H1 (cell line): Measurements from ENCODE around the gene LYZ. TPM values are rescaled to one million over a fixed set of nuclear protein-coding genes. Genes with fewer than 3 reads are reported as not detected.

Experiments used
- CTCF ChIA-PET: fragments of 300-600 bp; sonication (Branson Sonifier 250); formaldehyde crosslinking; loops from one replicate; lab custom pipeline; 2021; ENCODE audit not compliant: partially characterized antibody; lab: Charles Lee
- POLR2A ChIA-PET: fragments of 300-600 bp; sonication (Branson Sonifier 250); formaldehyde crosslinking; loops from one replicate; lab custom pipeline; 2021; ENCODE audit warnings: inconsistent platforms; ENCODE audit not compliant: partially characterized antibody; lab: Charles Lee
- DNase-seq, 2 experiments: peaks; one replicate each; pipeline versions ENCODE4 v3.0.0 to v3.0.0-alpha.2; 2010 to 2022; ENCODE audit warnings: low spot score in 2 of 2, low read depth in 1 of 2, mixed read lengths in 1 of 2
- FAIRE-seq: peaks from 2 replicates; lab custom pipeline; 2011; peaks lifted over from hg19 to GRCh38; lab: Jason Lieb, UNC
- H2AFZ ChIP-seq: 2 replicates; pipeline ENCODE4 v1.8.1; 2012; ENCODE audit warnings: low read length, inconsistent platforms
- H2AK5ac ChIP-seq: 2 replicates; pipeline ENCODE4 v1.6.1; 2013; ENCODE audit warnings: low read depth, low read length
- H2BK120ac ChIP-seq: replicated peaks from 2 replicates; pipeline ENCODE3; 2013; ENCODE audit warnings: low read depth, low read length, inconsistent platforms
- H2BK12ac ChIP-seq: 2 replicates; pipeline ENCODE4 v1.6.1; 2013; ENCODE audit warnings: low read depth, low read length
- H2BK15ac ChIP-seq: 2 replicates; pipeline ENCODE4 v1.6.1; 2013; ENCODE audit warnings: low read length
- H2BK20ac ChIP-seq: 2 replicates; pipeline ENCODE4 v1.6.1; 2013; ENCODE audit warnings: low read length
- H2BK5ac ChIP-seq: 2 replicates; pipeline ENCODE4 v1.6.1; 2013; ENCODE audit warnings: low read depth, low read length
- H3K14ac ChIP-seq: 2 replicates; pipeline ENCODE4 v1.6.1; 2013; ENCODE audit warnings: inconsistent platforms; ENCODE audit not compliant: insufficient read length
- H3K18ac ChIP-seq: 2 replicates; pipeline ENCODE4 v1.6.1; 2013; ENCODE audit warnings: low read length; ENCODE audit errors: extremely low read depth
- H3K23ac ChIP-seq: 2 replicates; pipeline ENCODE4 v1.6.1; 2013; ENCODE audit warnings: inconsistent platforms; ENCODE audit not compliant: insufficient read length
- H3K23me2 ChIP-seq: 2 replicates; pipeline ENCODE4 v1.6.1; 2013; ENCODE audit warnings: low read depth, low read length
- H3K27ac ChIP-seq: 2 replicates; pipeline ENCODE4 v1.6.1; 2011; ENCODE audit warnings: low read depth, low read length, inconsistent platforms
- H3K27me3 ChIP-seq, 4 experiments: replicated peaks in 1 of 4; 1 replicate in 1 of 4; 2 replicates in 3 of 4; pipeline versions ENCODE4 v1.6.1 to v1.8.1; 2011 to 2013; ENCODE audit warnings: low read length in 3 of 4, mild to moderate bottlenecking in 3 of 4, inconsistent platforms in 2 of 4, mixed read lengths in 2 of 4, moderate library complexity in 1 of 4; ENCODE audit not compliant: control insufficient read depth in 3 of 4, insufficient read depth in 3 of 4; ENCODE audit errors: extremely low read depth in 1 of 4
- H3K36me3 ChIP-seq, 4 experiments: 2 replicates each; pipeline versions ENCODE4 v1.6.1 to v1.8.1; 2011 to 2013; ENCODE audit warnings: mild to moderate bottlenecking in 4 of 4, low read length in 3 of 4, moderate library complexity in 2 of 4, control low read depth in 1 of 4, inconsistent platforms in 1 of 4; ENCODE audit not compliant: insufficient read depth in 4 of 4, control insufficient read depth in 2 of 4
- H3K4ac ChIP-seq: replicated peaks from 2 replicates; pipeline ENCODE3; 2013; ENCODE audit warnings: low read length, low read depth, mixed read lengths, inconsistent platforms; ENCODE audit not compliant: insufficient read length
- H3K4me1 ChIP-seq, 4 experiments: replicated peaks in 1 of 4; 1 replicate in 1 of 4; 2 replicates in 3 of 4; pipeline versions ENCODE4 v1.6.1 to v1.8.1; 2011 to 2013; ENCODE audit warnings: low read length in 3 of 4, inconsistent platforms in 2 of 4, mixed read lengths in 1 of 4; ENCODE audit not compliant: insufficient read depth in 4 of 4, control insufficient read depth in 3 of 4
- H3K4me2 ChIP-seq, 2 experiments: 2 replicates each; pipeline versions ENCODE4 v1.6.1 to v1.8.1; 2011 to 2013; ENCODE audit warnings: low read depth in 2 of 2, low read length in 2 of 2, control low read depth in 1 of 2, inconsistent platforms in 1 of 2, mild to moderate bottlenecking in 1 of 2; ENCODE audit not compliant: insufficient read depth in 1 of 2
- H3K4me3 ChIP-seq, 4 experiments: fragments of 200-600, 300-600 bp in 1 of 4; sonication (generic), shearing (Covaris generic), sonication (Bioruptor Twin) in 1 of 4; 2 replicates each; pipeline versions ENCODE4 v1.5.1 to v1.8.1; 2011 to 2016; ENCODE audit warnings: low read length in 4 of 4, low read depth in 3 of 4, control low read depth in 2 of 4, inconsistent platforms in 2 of 4, mild to moderate bottlenecking in 2 of 4, mixed read lengths in 1 of 4, moderate library complexity in 1 of 4; ENCODE audit not compliant: insufficient read depth in 2 of 4; ENCODE audit errors: extremely low read depth in 1 of 4
- H3K56ac ChIP-seq: replicated peaks from 2 replicates; pipeline ENCODE3; 2013; ENCODE audit warnings: low read depth, mild to moderate bottlenecking, mixed read lengths, low read length, inconsistent platforms; ENCODE audit not compliant: insufficient read length
- H3K79me1 ChIP-seq: 2 replicates; pipeline ENCODE4 v1.6.1; 2013; ENCODE audit warnings: low read depth, low read length, control low read depth
- H3K79me2 ChIP-seq, 2 experiments: 2 replicates each; pipeline versions ENCODE4 v1.6.1 to v1.8.1; 2012 to 2013; ENCODE audit warnings: low read length in 2 of 2, mild to moderate bottlenecking in 2 of 2, inconsistent platforms in 1 of 2; ENCODE audit not compliant: insufficient read depth in 2 of 2, control insufficient read depth in 1 of 2
- H3K9ac ChIP-seq, 4 experiments: replicated peaks in 1 of 4; 1 replicate in 1 of 4; 2 replicates in 3 of 4; pipeline versions ENCODE4 v1.6.1 to v1.8.1; 2011 to 2013; ENCODE audit warnings: low read depth in 3 of 4, low read length in 3 of 4, control low read depth in 2 of 4, mild to moderate bottlenecking in 2 of 4, moderate library complexity in 2 of 4, inconsistent platforms in 1 of 4; ENCODE audit errors: extremely low read depth in 1 of 4
- H3K9me3 ChIP-seq, 2 experiments: 2 replicates each; pipeline versions ENCODE4 v1.6.1 to v1.8.1; 2012 to 2013; ENCODE audit warnings: mild to moderate bottlenecking in 2 of 2, moderate library complexity in 2 of 2, control low read depth in 1 of 2, inconsistent platforms in 1 of 2, low read depth in 1 of 2, low read length in 1 of 2, mixed read lengths in 1 of 2; ENCODE audit not compliant: insufficient read depth in 2 of 2
- H4K20me1 ChIP-seq, 2 experiments: replicated peaks in 1 of 2; 2 replicates each; pipeline versions ENCODE3 to v1.8.1; 2011 to 2013; ENCODE audit warnings: inconsistent platforms in 2 of 2, low read length in 2 of 2, mild to moderate bottlenecking in 1 of 2; ENCODE audit not compliant: insufficient read depth in 2 of 2, control insufficient read depth in 1 of 2
- H4K5ac ChIP-seq: 2 replicates; pipeline ENCODE4 v1.6.1; 2013; ENCODE audit warnings: low read length, low read depth, mixed read lengths, inconsistent platforms; ENCODE audit not compliant: insufficient read length
- H4K8ac ChIP-seq: 2 replicates; pipeline ENCODE4 v1.8.0; 2013; ENCODE audit warnings: mild to moderate bottlenecking, moderate library complexity, low read length, inconsistent platforms; ENCODE audit not compliant: insufficient read depth; ENCODE audit errors: extremely low read depth
- H4K91ac ChIP-seq: replicated peaks from 2 replicates; pipeline ENCODE3; 2013; ENCODE audit warnings: low read length, mixed read lengths, inconsistent platforms; ENCODE audit not compliant: insufficient read length
- CEBPB ChIP-seq: IDR thresholded peaks from 2 replicates; pipeline ENCODE4 v1.6.1; 2012; ENCODE audit warnings: low read depth, low read length
- HDAC6 ChIP-seq: IDR thresholded peaks from one replicate; pipeline ENCODE4 v1.7.1; 2012; ENCODE audit warnings: low read depth, mild to moderate bottlenecking, inconsistent platforms, low read length, moderate library complexity
- KDM5A ChIP-seq: fragments of 200-600 bp; IDR thresholded peaks from 2 replicates; pipeline ENCODE4 v1.7.1; 2012; ENCODE audit warnings: mild to moderate bottlenecking, low read length, inconsistent platforms, mixed read lengths
- RFX5 ChIP-seq: IDR thresholded peaks from 2 replicates; pipeline ENCODE4 v1.6.1; 2011; ENCODE audit warnings: low read depth, low read length, improper control_type of control experiment, borderline replicate concordance
- RNF2 ChIP-seq: fragments of 200-900, 300-1000 bp; sonication (generic); IDR thresholded peaks from 2 replicates; pipeline ENCODE4 v1.7.1; 2016; ENCODE audit warnings: borderline replicate concordance, low read depth, mild to moderate bottlenecking, antibody characterized with exemption, low read length; ENCODE audit not compliant: poor library complexity, severe bottlenecking; ENCODE audit errors: missing control alignments
- SIX5 ChIP-seq: IDR thresholded peaks from 2 replicates; pipeline ENCODE4 v1.6.1; 2011; ENCODE audit warnings: mild to moderate bottlenecking, low read depth, low read length
- SP2 ChIP-seq: IDR thresholded peaks from 2 replicates; pipeline ENCODE4 v1.6.1; 2012; ENCODE audit warnings: mild to moderate bottlenecking, low read length, inconsistent platforms
- SUZ12 ChIP-seq: fragments of 200-600 bp; sonication (generic); IDR thresholded peaks from 2 replicates; pipeline ENCODE4 v1.6.1; 2012; ENCODE audit warnings: mild to moderate bottlenecking, inconsistent platforms, low read length, moderate library complexity, mixed read lengths
- USF2 ChIP-seq: IDR thresholded peaks from 2 replicates; pipeline ENCODE4 v1.6.1; 2011; ENCODE audit warnings: low read length, improper control_type of control experiment
- WGBS, 2 experiments: shearing (Covaris generic) in 1 of 2; methylation state at CpG; one replicate each; pipeline versions ENCODE4 v1.1.6 to v1.1.7; 2013 to 2015; ENCODE audit warnings: low lambda C conversion rate in 2 of 2, mixed read lengths in 2 of 2, inconsistent platforms in 1 of 2, low coverage in 1 of 2, missing lambda C conversion rate in 1 of 2; ENCODE audit not compliant: insufficient replicate concordance in 2 of 2, insufficient coverage in 1 of 2, insufficient read length in 1 of 2; ENCODE audit errors: extremely low coverage in 1 of 2, missing lambda C conversion rate in 1 of 2; 5-methylcytosine and 5-hydroxymethylcytosine counted together
- polyA plus RNA-seq, 7 experiments: library from polyadenylated mRNA; depleted of rRNA in 3 of 7; stranded (reverse) in 5 of 7; unstranded in 2 of 7; fragments of >200 nt in 5 of 7; fragments of 200-250 nt in 2 of 7; gene quantifications; 1 replicate in 5 of 7; 2 replicates in 1 of 7; 4 replicates in 1 of 7; pipeline versions ENCODE4 v1.2.1 to v1.2.3, GENCODE V29; 2011 to 2013; ENCODE audit warnings: missing spikeins in 2 of 7, mixed read lengths in 2 of 7
- total RNA-seq: library from RNA; stranded (reverse); fragmentation: NEBNext Ultra II Directional; extraction: Animal tissue kit (Norgen Biotek cat#: 25700); gene quantifications from 2 replicates; pipeline ENCODE4 v1.2.1, GENCODE V29; 2021

The LYZ gene
- total and polyA plus RNA-seq, 2 of the 8 experiments (the other 6 are each of a cell fraction or from before 2014, with no cell fraction given): not detected

- Histone ChIP-seq H3K18ac (no peak overlapping the region), H3K23me2 (no peaks in the 10 kb centered on the region), H3K9me3 (no peaks in the 10 kb centered on the region), H3K36me3 (peaks cover 0 to 14% (median 5%) of the 10 kb centered on the region in 4 experiments; a peak in 3 of 8 replicates), H2BK15ac (no peak overlapping the region), H2BK12ac (no peak overlapping the region), H4K8ac (no peak overlapping the region), H3K79me2 (peaks cover 0 to 4% of the 10 kb centered on the region in 2 experiments; a peak in 1 of 4 replicates), H3K4me2 (no peak overlapping the region), H3K56ac (no peak overlapping the region), H3K9ac (no peak overlapping the region), H2BK5ac (no peak overlapping the region), H2BK20ac (no peak overlapping the region), H3K79me1 (no peaks in the 10 kb centered on the region; the same call in 1 of the 2 replicates), H3K4me3 (no peak overlapping the region), H2AK5ac (no peak overlapping the region), H4K5ac (no peak overlapping the region), H2BK120ac (no peak overlapping the region)
- no peak for FAIRE-seq
- POLR2A ChIA-PET: no interaction called here
- TF ChIP-seq RFX5: no peak
- TF ChIP-seq HDAC6: no peak
- TF ChIP-seq USF2: no peak
- TF ChIP-seq SIX5: no peak
- TF ChIP-seq SP2: no peak
- no peak for TF ChIP-seq KDM5A
- no peak for TF ChIP-seq SUZ12
- no peak for TF ChIP-seq CEBPB
- no peak for TF ChIP-seq RNF2
- TF ChIP-seq, all 59 proteins: peak for 0
- Histone ChIP-seq H4K91ac (no peak overlapping the region), H2AFZ (no peak overlapping the region), H3K4ac (no peak overlapping the region), H3K27me3 (peaks cover 0 to 1% (median 0%) of the 10 kb centered on the region in 4 experiments; a peak in 1 of 7 replicates), H3K14ac (no peak overlapping the region), H4K20me1 (no peaks in the 10 kb centered on the region), H3K23ac (no peak overlapping the region), H3K4me1 (no peaks in the 10 kb centered on the region), H3K27ac (no peak overlapping the region)
- CTCF ChIA-PET: interaction anchor here (0.9 to 3.6 kb wide), 4 partner anchors 8 to 184 kb away, joined by 3 to 23 read pairs (median 3); no protein-coding TSS in a partner anchor
- DNase-seq: no peak
- WGBS, 2 experiments: 98% methylated on average over 2 of the region's 2 CpGs; no CpG with 5 or more reads in 1 of the 2 experiments
Observed at GRCh38 chr12:69386921-69387320, 38.7 kb downstream of the LYZ start.
